HUES64 (cell line): ENCODE data around the gene SLC16A5. TPM values are rescaled to one million over a fixed set of nuclear protein-coding genes. Genes with fewer than 3 reads are reported as not detected.
"Not testable (repeated sequence)": the region's sequence is repeated elsewhere in the genome, so short reads cannot be mapped to it uniquely, and the experiment has no call there.

Source experiments
- H3K27ac ChIP-seq: 2 replicates; pipeline ENCODE4 v1.7.0; 2013; ENCODE audit warnings: low read depth, low read length, inconsistent platforms
- H3K27me3 ChIP-seq: 2 replicates; pipeline ENCODE4 v1.6.1; 2013; ENCODE audit warnings: mild to moderate bottlenecking, low read length; ENCODE audit not compliant: insufficient read depth
- H3K36me3 ChIP-seq: 2 replicates; pipeline ENCODE4 v1.6.1; 2013; ENCODE audit warnings: mild to moderate bottlenecking, low read length; ENCODE audit not compliant: insufficient read depth
- H3K4me1 ChIP-seq: 2 replicates; pipeline ENCODE4 v1.6.1; 2013; ENCODE audit warnings: mild to moderate bottlenecking, low read length, moderate library complexity; ENCODE audit not compliant: insufficient read depth
- H3K4me3 ChIP-seq: 2 replicates; pipeline ENCODE4 v1.5.1; 2013; ENCODE audit warnings: mild to moderate bottlenecking, low read length, moderate library complexity
- H3K9ac ChIP-seq: 2 replicates; pipeline ENCODE4 v1.6.1; 2013; ENCODE audit warnings: mild to moderate bottlenecking, low read depth, low read length
- H3K9me3 ChIP-seq: 2 replicates; pipeline ENCODE4 v1.6.1; 2013; ENCODE audit warnings: low read depth, low read length; ENCODE audit not compliant: insufficient read depth
- WGBS: fragments of 150-250, 120-280 bp; methylation state at CpG from one replicate; pipeline ENCODE4 v1.1.7; 2013; ENCODE audit warnings: missing lambda C conversion rate; 5-methylcytosine and 5-hydroxymethylcytosine counted together
- polyA plus RNA-seq, 2 experiments: library from polyadenylated mRNA; stranded (reverse); fragments of 50-300 nt; gene quantifications; one replicate each; pipeline ENCODE4 v1.2.3, GENCODE V29; 2013

The SLC16A5 gene
- 7.8 TPM for polyA plus RNA-seq (2013, experiment 1 of 2)
- 11.9 TPM for polyA plus RNA-seq (2013, experiment 2 of 2)

- no peaks in the 10 kb centered on the region for H3K36me3 ChIP-seq
- H3K4me3 ChIP-seq, result peak within 1 kb of the TSS; percentile 84
- peaks cover 21% of the 10 kb centered on the region for H3K4me1 ChIP-seq
- peak within 1 kb of the TSS; percentile 97 for H3K27ac ChIP-seq
- H3K27me3 ChIP-seq, result no peaks in the 10 kb centered on the region
- H3K9me3 ChIP-seq, result no peaks in the 10 kb centered on the region
- H3K9ac ChIP-seq, result peak within 1 kb of the TSS; percentile 90
- WGBS, result 1% methylated on average over 69 of the region's 69 CpGs
These were observed at the start of gene SLC16A5 for GRCh38 chr17:75087558-75088453. SLC16A5 (plus strand) TSS chr17:75087954; CDS start chr17:75093637, 5,683 bp downstream.

GRCh38 chr17:75039238-75039637 lies 48.5 kb upstream of the SLC16A5 start:
- Histone ChIP-seq H3K27ac (no peak overlapping the region), H3K27me3 (no peaks in the 10 kb centered on the region), H3K36me3 (peaks cover 42% of the 10 kb centered on the region), H3K9ac (no peak overlapping the region), H3K4me1 (peaks cover 13% of the 10 kb centered on the region; the same call in 1 of the 2 replicates), H3K4me3 (no peak overlapping the region), H3K9me3 (no peaks in the 10 kb centered on the region)
- WGBS, result 97% methylated on average over 5 of the region's 5 CpGs

GRCh38 chr17:75041656-75042280 lies 46.0 kb upstream of the SLC16A5 start:
- Histone ChIP-seq H3K27me3 (no peaks in the 10 kb centered on the region), H3K4me1 (peaks cover 18% of the 10 kb centered on the region), H3K4me3 (no peak overlapping the region), H3K9me3 (no peaks in the 10 kb centered on the region), H3K36me3 (peaks cover 42% of the 10 kb centered on the region), H3K27ac (peak overlapping the region; percentile 73; the same call in 1 of the 2 replicates), H3K9ac (no peak overlapping the region)
- 84% methylated on average over 12 of the region's 12 CpGs for WGBS

- Histone ChIP-seq H3K27ac (0 out of 2 replicates have a peak overlapping the region, but pooled peaks have one; percentile 25), H3K4me1 (peaks cover 22% of the 10 kb centered on the region), H3K36me3 (peaks cover 38% of the 10 kb centered on the region)
- H3K27me3 ChIP-seq, H3K9ac ChIP-seq, H3K9me3 ChIP-seq, H3K4me3 ChIP-seq: not testable (repeated sequence)
- WGBS, result 87% methylated on average over 5 of the region's 5 CpGs
These were observed 44.0 kb upstream of the SLC16A5 start for GRCh38 chr17:75043789-75044188.

- Histone ChIP-seq H3K27me3 (no peaks in the 10 kb centered on the region), H3K4me3 (peak overlapping the region; percentile 31), H3K36me3 (peaks cover 38% of the 10 kb centered on the region), H3K9me3 (no peaks in the 10 kb centered on the region), H3K9ac (peak overlapping the region; percentile 11; the same call in 1 of the 2 replicates), H3K4me1 (peaks cover 22% of the 10 kb centered on the region), H3K27ac (peak overlapping the region; percentile 94)
- 15% methylated on average over 5 of the region's 7 CpGs for WGBS
These were observed 43.0 kb upstream of the SLC16A5 start for GRCh38 chr17:75044716-75045115.

- Histone ChIP-seq H3K4me3 (peak overlapping the region; percentile 97), H3K36me3 (peaks cover 37% of the 10 kb centered on the region), H3K4me1 (peaks cover 22% of the 10 kb centered on the region), H3K9ac (peak overlapping the region; percentile 87), H3K27ac (peak overlapping the region; percentile 97)
- WGBS, result 1% methylated on average over 25 of the region's 25 CpGs
- not testable (repeated sequence) for H3K27me3 ChIP-seq, H3K9me3 ChIP-seq
These were observed 41.8 kb upstream of the SLC16A5 start for GRCh38 chr17:75045946-75046406.

GRCh38 chr17:75046407-75047289 lies 41.1 kb upstream of the SLC16A5 start, which contains the start of the genes ATP5PD and KCTD2:
ATP5PD (minus strand) TSS chr17:75046969; CDS start chr17:75042650, 4,319 bp downstream.
KCTD2 (plus strand) TSS chr17:75047225; CDS start chr17:75047251, 26 bp downstream.
- peak within 1 kb of the TSS; percentile 97 for H3K4me3 ChIP-seq
- peak within 1 kb of the TSS; percentile 97 for H3K27ac ChIP-seq
- under 1% methylated on average over 72 of the region's 72 CpGs for WGBS
- H3K9ac ChIP-seq, result peak within 1 kb of the TSS; percentile 87
- no peaks in the 10 kb centered on the region for H3K9me3 ChIP-seq
- H3K4me1 ChIP-seq, result peaks cover 22% of the 10 kb centered on the region
- H3K27me3 ChIP-seq, result no peaks in the 10 kb centered on the region
- H3K36me3 ChIP-seq, result peaks cover 34% of the 10 kb centered on the region

- peak overlapping the region; percentile 97 for H3K4me3 ChIP-seq
- peak overlapping the region; percentile 58; the same call in 1 of the 2 replicates for H3K27ac ChIP-seq
- no peaks in the 10 kb centered on the region for H3K27me3 ChIP-seq
- no peaks in the 10 kb centered on the region for H3K9me3 ChIP-seq
- peaks cover 14% of the 10 kb centered on the region for H3K4me1 ChIP-seq
- peak overlapping the region; percentile 87 for H3K9ac ChIP-seq
- H3K36me3 ChIP-seq, result peaks cover 34% of the 10 kb centered on the region
- under 1% methylated on average over 38 of the region's 38 CpGs for WGBS
These were observed 40.2 kb upstream of the SLC16A5 start for GRCh38 chr17:75047398-75048098.

GRCh38 chr17:75048249-75048878 lies 39.4 kb upstream of the SLC16A5 start:
- Histone ChIP-seq H3K9me3 (no peaks in the 10 kb centered on the region), H3K27ac (no peak overlapping the region), H3K36me3 (peaks cover 42% of the 10 kb centered on the region), H3K27me3 (no peaks in the 10 kb centered on the region), H3K9ac (peak overlapping the region; percentile 87; the same call in 1 of the 2 replicates), H3K4me1 (peaks cover 14% of the 10 kb centered on the region), H3K4me3 (peak overlapping the region; percentile 97)
- 68% methylated on average over 5 of the region's 5 CpGs for WGBS
